Brain microvascular endothelial cell (primary cell): ENCODE measurements around the gene RAB24.
"Not testable (repeated sequence)": the region's sequence is repeated elsewhere in the genome, so short reads cannot be mapped to it uniquely, and the experiment has no call there.

Experiments
- DNase-seq: peaks from one replicate; pipeline ENCODE4 v3.0.0-alpha.2; 2020
- H3K27ac ChIP-seq: fragments of 250-450 bp; sonication (Bioruptor Pico); 2 replicates; pipeline ENCODE4 v1.5.1; 2020; ENCODE audit warnings: mild to moderate bottlenecking, moderate library complexity
- H3K27me3 ChIP-seq: fragments of 250-450 bp; sonication (Bioruptor Pico); replicated peaks from 2 replicates; pipeline ENCODE4 v1.5.1; 2020; ENCODE audit warnings: mild to moderate bottlenecking
- H3K36me3 ChIP-seq: fragments of 250-450 bp; sonication (Bioruptor Pico); replicated peaks from 2 replicates; pipeline ENCODE4 v1.5.1; 2020; ENCODE audit warnings: mild to moderate bottlenecking
- H3K4me3 ChIP-seq: 2 replicates; pipeline ENCODE4 v1.5.1; 2011; ENCODE audit warnings: low read depth, mild to moderate bottlenecking, control low read depth, low read length, moderate library complexity
- CTCF ChIP-seq: IDR thresholded peaks from 2 replicates; pipeline ENCODE4 v1.5.1; 2011; ENCODE audit warnings: low read depth, mild to moderate bottlenecking, moderate library complexity, low read length, control low read depth, inconsistent platforms; ENCODE audit errors: missing control alignments
- in situ Hi-C: cut with HindIII; loops from 2 replicates; pipeline ENCODE4 v1.10.0; 2017; ENCODE audit warnings: low sequenced_read_pairs, low pct_ligation_motif_present

Gene RAB24

GRCh38 chr5:177261510-177261909 is 42.0 kb downstream of the RAB24 start:
- Histone ChIP-seq H3K27me3 (no peaks in the 10 kb centered on the region), H3K4me3 (no peak overlapping the region), H3K36me3 (peaks cover 29% of the 10 kb centered on the region), H3K27ac (no peak overlapping the region)
- DNase-seq, result no peak
- TF ChIP-seq CTCF, result no peak
- in situ Hi-C loops, result no loop called here

GRCh38 chr5:177260961-177261360 is 42.6 kb downstream of the RAB24 start:
- Histone ChIP-seq H3K4me3 (no peak overlapping the region), H3K27ac (no peak overlapping the region), H3K27me3 (no peaks in the 10 kb centered on the region), H3K36me3 (peaks cover 27% of the 10 kb centered on the region)
- DNase-seq, result no peak
- no peak for TF ChIP-seq CTCF
- in situ Hi-C loops, result no loop called here

DNA sequence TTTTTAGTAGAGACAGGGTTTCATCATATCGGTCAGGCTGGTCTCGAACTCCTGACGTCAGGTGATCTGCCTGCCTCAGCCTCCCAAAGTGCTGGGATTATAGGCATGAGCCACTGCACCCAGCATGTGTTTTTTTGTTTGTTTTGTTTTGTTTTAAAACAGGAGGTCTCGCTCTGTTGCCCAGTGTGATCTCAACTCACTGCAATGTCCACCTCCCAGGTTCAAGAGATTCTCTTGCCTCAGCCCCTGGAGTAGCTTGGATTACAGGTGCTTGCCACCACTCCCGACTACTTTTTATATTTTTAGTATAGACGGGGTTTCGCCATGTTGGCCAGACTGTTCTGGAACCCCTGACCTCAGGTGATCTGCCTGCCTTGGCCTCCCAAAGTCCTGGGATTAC is 44.8 kb downstream of the RAB24 start:
- in situ Hi-C loops, DNase-seq, H3K27me3 ChIP-seq, H3K4me3 ChIP-seq, H3K27ac ChIP-seq: not testable (repeated sequence)
- peaks cover 21% of the 10 kb centered on the region for H3K36me3 ChIP-seq

- Histone ChIP-seq H3K4me3 (no peak overlapping the region), H3K36me3 (peaks cover 27% of the 10 kb centered on the region), H3K27me3 (no peaks in the 10 kb centered on the region), H3K27ac (no peak overlapping the region)
- no peak for TF ChIP-seq CTCF
- DNase-seq, result no peak
- in situ Hi-C loops, result no loop called here
These were observed 47.2 kb downstream of the RAB24 start for GRCh38 chr5:177256296-177256695.

GRCh38 chr5:177253252-177253651 is 50.3 kb downstream of the RAB24 start:
- in situ Hi-C loops, result no loop called here
- H3K27me3 ChIP-seq, result no peaks in the 10 kb centered on the region
- no peak overlapping the region for H3K4me3 ChIP-seq
- DNase-seq, result no peak
- TF ChIP-seq CTCF, result no peak
- H3K36me3 ChIP-seq, result peaks cover 16% of the 10 kb centered on the region
- H3K27ac ChIP-seq, result no peak overlapping the region
